A549 (cell line): ENCODE data around the gene ATP5F1A. TPM values are rescaled to one million over a fixed set of nuclear protein-coding genes. Genes with fewer than 3 reads are reported as not detected.

Source experiments
- ATAC-seq, 2 experiments: fragments of 200-7000 bp in 1 of 2; fragments of >200 bp in 1 of 2; cut with Nextera tagmentation in 1 of 2; cut with Tn5 transposase in 1 of 2; 3 replicates each; pipeline versions ENCODE4 v1.8.0 to v1.9.1; 2018 to 2020; ENCODE audit warnings: mild to moderate bottlenecking in 1 of 2, moderate library complexity in 1 of 2
- CTCF ChIA-PET: fragments of 300-600 bp; sonication (Branson Sonifier 250); formaldehyde crosslinking; extraction: SDS; loops from one replicate; lab custom pipeline; 2021; ENCODE audit warnings: antibody characterized with exemption, inconsistent platforms; lab: Yijun Ruan, JAX
- POLR2A ChIA-PET: fragments of 350-600 bp; formaldehyde crosslinking; extraction: SDS; loops from one replicate; lab custom pipeline; 2021; ENCODE audit warnings: antibody characterized with exemption, inconsistent platforms; lab: Yijun Ruan, JAX
- DNase-seq, 2 experiments: peaks; one replicate each; pipeline versions ENCODE4 v3.0.0 to v3.0.0-alpha.2; 2011 to 2016; ENCODE audit warnings: low read depth in 1 of 2, low spot score in 1 of 2
- FAIRE-seq: peaks from 2 replicates; lab custom pipeline; 2011; peaks lifted over from hg19 to GRCh38; lab: Jason Lieb, UNC
- H3K27ac ChIP-seq, 2 experiments: fragments of >200 bp; sonication (Bioruptor Twin); formaldehyde crosslinking; 3 replicates each; pipeline ENCODE4 v1.5.1; 2016 to 2017
- H3K4me1 ChIP-seq: fragments of >200 bp; sonication (Bioruptor Twin); formaldehyde crosslinking; 3 replicates; pipeline ENCODE4 v1.6.1; 2016
- H3K4me2 ChIP-seq: fragments of >200 bp; sonication (Bioruptor Twin); formaldehyde crosslinking; 3 replicates; pipeline ENCODE4 v1.6.1; 2016
- H3K4me3 ChIP-seq: fragments of >200 bp; sonication (Bioruptor Twin); formaldehyde crosslinking; 3 replicates; pipeline ENCODE4 v1.5.1; 2016
- H3K9me3 ChIP-seq: fragments of >200 bp; sonication (Bioruptor Twin); formaldehyde crosslinking; 3 replicates; pipeline ENCODE4 v1.6.1; 2016
- ATOH8 ChIP-seq: fragments of 250-450 bp; sonication (Bioruptor Pico); IDR thresholded peaks from 2 replicates; pipeline ENCODE4 v1.5.0; 2020; ENCODE audit warnings: low read depth, mild to moderate bottlenecking, moderate library complexity
- BHLHE40 ChIP-seq: IDR thresholded peaks from 2 replicates; pipeline ENCODE4 v1.6.1; 2012; ENCODE audit warnings: low read depth, low read length, inconsistent platforms
- CHD2 ChIP-seq: fragments of 150-350 bp; IDR thresholded peaks from 2 replicates; pipeline ENCODE4 v1.6.1; 2014; ENCODE audit warnings: low read length; ENCODE audit not compliant: partially characterized antibody
- CTCF ChIP-seq: fragments of >200 bp; sonication (Bioruptor Twin); formaldehyde crosslinking; IDR thresholded peaks from 3 replicates; pipeline ENCODE4 v1.5.1; 2016
- ELK1 ChIP-seq: fragments of 150-350 bp; IDR thresholded peaks from 2 replicates; pipeline ENCODE4 v1.6.1; 2014; ENCODE audit warnings: low read depth, mild to moderate bottlenecking, low read length
- FOXS1 ChIP-seq: fragments of 250-450 bp; sonication (Bioruptor Pico); IDR thresholded peaks from 2 replicates; pipeline ENCODE4 v1.5.0; 2020; ENCODE audit warnings: mild to moderate bottlenecking, moderate library complexity
- GATA3 ChIP-seq: IDR thresholded peaks from 2 replicates; pipeline ENCODE4 v1.6.1; 2012; ENCODE audit warnings: borderline replicate concordance
- HMGXB4 ChIP-seq: fragments of 250-450 bp; sonication (Bioruptor Pico); IDR thresholded peaks from 2 replicates; pipeline ENCODE4 v1.5.0; 2021; ENCODE audit warnings: mild to moderate bottlenecking, moderate library complexity, borderline replicate concordance
- KDM5A ChIP-seq: fragments of 200-600 bp; sonication (generic); IDR thresholded peaks from 2 replicates; pipeline ENCODE4 v1.6.1; 2016; ENCODE audit warnings: antibody characterized with exemption, mild to moderate bottlenecking
- MAZ ChIP-seq: fragments of 150-350 bp; IDR thresholded peaks from 2 replicates; pipeline ENCODE4 v1.6.1; 2014; ENCODE audit warnings: antibody characterized with exemption, low read depth, low read length, borderline replicate concordance
- MYC ChIP-seq: IDR thresholded peaks from 2 replicates; pipeline ENCODE4 v1.6.1; 2012; ENCODE audit warnings: mild to moderate bottlenecking, inconsistent platforms, low read length, improper control_type of control experiment, borderline replicate concordance
- NR3C1 ChIP-seq: fragments of >200 bp; sonication (Bioruptor Twin); formaldehyde crosslinking; IDR thresholded peaks from 3 replicates; pipeline ENCODE4 v1.6.1; 2017
- PHF8 ChIP-seq: fragments of 200-600 bp; sonication (generic); IDR thresholded peaks from 2 replicates; pipeline ENCODE4 v1.6.1; 2016; ENCODE audit warnings: low read depth, mild to moderate bottlenecking, antibody characterized with exemption, moderate library complexity, borderline replicate concordance
- POLR2A ChIP-seq: IDR thresholded peaks from 2 replicates; pipeline ENCODE4 v1.6.1; 2012; ENCODE audit warnings: mild to moderate bottlenecking, low read length
- SMC3 ChIP-seq: fragments of >200 bp; sonication (Bioruptor Twin); formaldehyde crosslinking; IDR thresholded peaks from 3 replicates; pipeline ENCODE4 v1.6.1; 2018; ENCODE audit warnings: inconsistent platforms
- ZC3H11A ChIP-seq: fragments of 450-650 bp; IDR thresholded peaks from 2 replicates; pipeline ENCODE4 v1.6.1; 2014; ENCODE audit warnings: antibody characterized with exemption, mild to moderate bottlenecking
- ZFP36 ChIP-seq: fragments of 450-650 bp; IDR thresholded peaks from 2 replicates; pipeline ENCODE4 v1.6.1; 2014; ENCODE audit warnings: borderline replicate concordance; ENCODE audit not compliant: partially characterized antibody
- WGBS: methylation state at CpG from one replicate; pipeline ENCODE4 v1.1.6; 2017; ENCODE audit errors: missing lambda C conversion rate; 5-methylcytosine and 5-hydroxymethylcytosine counted together
- polyA plus RNA-seq, 4 experiments: library from polyadenylated mRNA; depleted of rRNA in 3 of 4; stranded (reverse); fragments of >200 nt; fragmentation: RNase III in 1 of 4; extraction: RNeasy Plus Mini Kit Qiagen cat#74134 plus additional on column Dnase treatment in 1 of 4; gene quantifications; 2 replicates in 3 of 4; 3 replicates in 1 of 4; pipeline ENCODE4 v1.2.3, GENCODE V29; 2011 to 2017

ATP5F1A gene
- polyA plus RNA-seq, 2 of the 4 experiments (the other 2 are of a cell fraction) = 422 to 543 TPM

- CTCF ChIA-PET = interaction anchor here (1.0 to 1.5 kb wide), 2 partner anchors 44 to 405 kb away, joined by 3 to 5 read pairs; no protein-coding TSS in a partner anchor
- WGBS = 65% methylated on average over 6 of the region's 6 CpGs
- POLR2A ChIA-PET = no interaction called here
Observed at GRCh38 chr18:46070232-46070631, 27.9 kb downstream of the ATP5F1A start.

GRCh38 chr18:46069524-46069923 is 28.6 kb downstream of the ATP5F1A start:
- no peak for DNase-seq
- ChIA-PET POLR2A (no interaction called here), CTCF (interaction anchor here (1.0 to 1.5 kb wide), 2 partner anchors 43 to 405 kb away, joined by 3 to 5 read pairs; no protein-coding TSS in a partner anchor)
- no peaks in the 10 kb centered on the region for H3K9me3 ChIP-seq
- WGBS = 65% methylated on average over 4 of the region's 4 CpGs
- TF ChIP-seq HMGXB4 (CRISPR knock-in tag) (no peak), BHLHE40 (no peak), ZC3H11A (no peak), CHD2 (no peak), KDM5A (no peak), NR3C1 (no peak), CTCF (no peak)
- no peak overlapping the region for H3K4me3 ChIP-seq
- H3K27ac ChIP-seq = 0 out of 6 replicates have a peak overlapping the region, but pooled peaks of 1 of the 2 experiments have one; percentile 34
- no peak for ATAC-seq
- no peak overlapping the region for H3K4me2 ChIP-seq
- H3K4me1 ChIP-seq = 0 out of 3 replicates have a peak, but pooled peaks cover 3% of the 10 kb centered on the region
- FAIRE-seq = no peak

More at GRCh38 chr18:46070232-46070631, 27.9 kb downstream of the ATP5F1A start:
- Histone ChIP-seq H3K27ac (0 out of 6 replicates have a peak overlapping the region, but pooled peaks of 1 of the 2 experiments have one; percentile 34), H3K9me3 (no peaks in the 10 kb centered on the region)
- FAIRE-seq = no peak
- TF ChIP-seq MYC (no peak), PHF8 (no peak), FOXS1 (CRISPR knock-in tag) (no peak), NR3C1 (no peak), SMC3 (no peak), KDM5A (no peak), CHD2 (no peak), POLR2A (no peak), GATA3 (no peak)
- TF ChIP-seq, all 56 proteins: peak for 0
- ATAC-seq (no peak), DNase-seq (no peak)
- Histone ChIP-seq H3K4me2 (no peak overlapping the region), H3K4me1 (0 out of 3 replicates have a peak, but pooled peaks cover 3% of the 10 kb centered on the region), H3K4me3 (no peak overlapping the region)

- no peak overlapping the region for H3K4me3 ChIP-seq
- peak in 1 of 2 experiments; percentile 8 for DNase-seq
- WGBS = 11% methylated on average over 1 of the region's 1 CpG
- no peak for FAIRE-seq
- ChIA-PET POLR2A (no interaction called here), CTCF (no interaction called here)
- H3K27ac ChIP-seq = peak overlapping the region in 1 of 2 experiments; percentile 12; a peak in 1 of 6 replicates
- no peak for ATAC-seq
- TF ChIP-seq ATOH8 (no peak), SMC3 (no peak), ELK1 (no peak), MAZ (no peak), KDM5A (no peak), ZFP36 (no peak)
- H3K4me2 ChIP-seq = no peak overlapping the region
- H3K9me3 ChIP-seq = no peaks in the 10 kb centered on the region
- 0 out of 3 replicates have a peak, but pooled peaks cover 3% of the 10 kb centered on the region for H3K4me1 ChIP-seq
Observed at GRCh38 chr18:46068763-46069162, 29.3 kb downstream of the ATP5F1A start.
